Stimulated activated CD8-positive, alpha-beta memory T cell treated with anti-CD3 and anti-CD28 coated beads, Interleukin-4, amount 100 ng/mL, for 48 hours (primary cell): Measurements from ENCODE around the gene APELA.
"Not testable (repeated sequence)": the region's sequence is repeated elsewhere in the genome, so short reads cannot be mapped to it uniquely, and the experiment has no call there.

Source experiments
- DNase-seq: peaks from one replicate; pipeline ENCODE4 v3.0.0-alpha.2; 2020

Gene APELA

DNA sequence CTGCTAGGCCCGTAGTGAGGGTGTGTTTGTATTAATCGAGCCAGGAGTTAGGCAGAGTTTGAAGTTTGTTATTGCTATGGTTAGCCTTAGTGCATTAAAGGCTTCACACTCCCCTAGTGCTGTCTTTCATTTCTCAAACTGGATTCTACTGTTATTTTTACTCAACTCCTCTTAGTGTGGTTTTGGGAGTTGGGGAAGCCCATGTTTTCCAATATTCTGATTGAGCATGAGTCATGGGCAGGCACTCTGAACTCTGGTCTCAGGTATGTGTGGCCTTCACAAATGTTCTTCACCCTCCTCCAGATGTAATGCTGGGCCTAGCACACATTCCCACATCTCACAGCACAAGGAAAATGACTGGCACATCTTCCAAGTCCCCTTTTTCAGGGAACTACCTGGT, 50.1 kb downstream of the APELA start:
- not testable (repeated sequence) for DNase-seq

GRCh38 chr4:164930647-164931046, 53.7 kb downstream of the APELA start:
- no peak for DNase-seq

DNA sequence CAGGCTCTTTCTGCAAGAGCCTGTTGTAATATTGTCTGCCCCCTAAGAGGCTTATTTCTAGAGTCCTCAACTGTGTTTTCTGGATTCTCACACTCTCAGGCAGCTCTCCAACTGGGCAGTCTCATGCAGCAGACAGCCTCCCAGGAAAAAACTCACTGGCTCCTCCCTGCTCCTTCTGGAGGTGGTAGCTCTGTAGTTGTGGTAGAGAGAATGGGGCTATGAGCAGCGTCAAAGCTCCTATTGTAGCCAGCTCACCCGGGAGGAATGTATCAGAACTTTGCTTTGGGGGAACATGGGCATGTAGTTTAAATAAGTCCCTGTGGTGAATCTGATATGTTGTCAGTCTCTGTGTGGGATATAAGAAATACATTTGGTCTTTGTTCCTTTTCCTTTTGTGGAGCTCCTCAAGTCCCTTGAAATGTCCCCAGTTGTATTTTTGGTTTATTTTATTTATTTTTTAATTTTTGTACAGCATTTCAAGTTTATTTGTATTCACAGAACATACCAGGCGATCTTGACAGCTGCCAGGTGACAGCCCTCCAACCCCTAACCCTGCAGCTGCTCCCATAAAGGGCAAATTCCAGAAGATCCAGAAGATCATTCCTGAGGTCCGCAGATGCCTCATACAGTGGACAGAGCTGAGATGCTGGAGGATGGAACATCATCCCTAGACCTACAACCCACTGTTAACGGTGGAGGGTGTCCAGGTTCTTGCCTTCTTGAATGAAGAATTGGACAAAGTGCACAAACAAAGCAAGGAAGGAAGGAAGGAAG, 54.8 kb downstream of the APELA start:
- no peak for DNase-seq

GRCh38 chr4:164933244-164933643, 56.3 kb downstream of the APELA start:
- DNase-seq: no peak

DNA sequence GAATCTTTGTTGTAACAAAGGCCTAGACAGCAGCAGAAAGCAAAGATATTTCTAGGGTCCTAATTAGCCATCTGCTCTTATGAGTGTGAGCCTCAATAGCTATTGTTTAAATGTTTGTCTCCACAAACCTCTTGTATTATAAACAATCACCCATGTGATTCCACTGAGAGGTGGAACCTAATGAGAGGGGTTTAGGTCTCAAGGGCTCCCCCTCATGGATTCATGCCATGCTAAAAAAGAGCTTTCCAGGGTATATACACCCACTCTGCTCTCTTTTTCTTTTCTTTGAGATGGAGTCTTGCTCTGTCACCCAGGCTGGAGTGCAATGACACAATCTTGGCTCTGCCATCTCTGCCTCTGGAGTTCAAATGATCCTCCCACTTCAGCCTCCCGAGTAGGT, 58.4 kb downstream of the APELA start:
- no peak for DNase-seq

GRCh38 chr4:164935865-164936606, 59.1 kb downstream of the APELA start:
- not testable (repeated sequence) for DNase-seq

GRCh38 chr4:164937576-164938270, 60.7 kb downstream of the APELA start:
- DNase-seq: no peak

DNA sequence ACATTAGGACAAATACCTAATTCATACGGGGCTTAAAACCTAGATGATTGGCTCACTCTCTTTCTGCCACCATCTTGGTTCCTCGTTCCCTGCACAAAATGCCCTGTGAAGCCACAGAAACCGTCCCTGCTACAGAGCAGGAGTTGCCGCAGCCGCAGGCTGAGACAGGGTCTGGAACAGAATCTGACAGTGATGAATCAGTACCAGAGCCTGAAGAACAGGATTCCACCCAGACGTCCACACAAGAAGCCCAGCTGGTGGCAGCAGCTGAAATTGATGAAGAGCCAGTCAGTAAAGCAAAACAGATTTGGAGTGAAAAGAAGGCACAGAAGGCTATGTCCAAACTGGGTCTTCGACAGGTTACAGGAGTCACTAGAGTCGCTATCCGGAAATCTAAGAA, 66.2 kb downstream of the APELA start:
- DNase-seq: no peak

DNA sequence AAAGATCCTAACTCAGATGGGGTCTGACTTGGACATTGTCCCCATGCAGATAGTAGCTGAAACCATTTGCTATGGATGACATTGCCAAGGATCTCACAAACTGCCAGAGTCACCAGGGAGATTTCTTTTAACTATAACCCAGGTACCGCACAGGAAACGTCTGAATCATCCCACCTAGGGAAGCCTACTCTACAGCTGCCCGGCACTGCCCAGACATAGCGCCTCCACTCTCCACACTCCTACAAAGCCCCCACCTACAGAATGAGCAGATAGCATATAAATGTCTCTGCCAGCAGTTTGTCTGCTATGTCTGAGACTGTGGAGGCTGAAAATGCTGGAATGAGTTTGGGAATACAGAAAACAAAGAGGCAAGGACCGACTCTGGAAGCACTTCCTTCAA, 68.2 kb downstream of the APELA start:
- DNase-seq: no peak

DNA sequence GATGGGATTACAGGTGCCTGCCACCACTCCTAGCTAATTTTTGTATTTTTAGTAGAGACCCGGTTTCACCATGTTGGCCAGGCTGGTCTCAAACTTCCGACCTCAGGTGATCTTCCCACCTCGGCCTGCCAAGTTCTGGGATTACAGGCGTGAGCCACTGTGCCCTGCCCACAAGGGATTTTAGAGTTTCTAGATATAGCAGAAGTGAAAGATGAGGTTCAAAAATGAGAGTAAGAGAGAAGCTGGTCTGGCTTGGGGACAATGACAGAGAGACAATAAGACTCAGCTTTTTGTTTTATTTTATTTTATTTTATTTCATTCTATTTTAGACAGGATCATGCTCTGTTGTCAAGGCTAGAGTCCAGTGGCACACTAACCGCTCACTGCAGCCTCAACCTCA, 69.8 kb downstream of the APELA start:
- no peak for DNase-seq
